ENCODE measurements around the gene BIN1. TPM values are rescaled to one million over a fixed set of nuclear protein-coding genes. Genes with fewer than 3 reads are reported as not detected.

BIN1 gene
- total RNA-seq = 10 to 100 TPM; 32.3 to 57.0 (median 42.9) TPM

- Histone ChIP-seq H3K4me1 (peaks cover 7 to 23% (median 16%) of the 10 kb centered on the region in 4 donors), H3K27ac (peak within 1 kb of the TSS; percentile 79 to 87 (median 84)), H3K36me3 (no peaks in the 10 kb centered on the region), H3K4me3 (peak within 1 kb of the TSS; percentile 73 to 91 (median 80)), H3K27me3 (no peaks in the 10 kb centered on the region), H3K9me3 (no peaks in the 10 kb centered on the region)
- peak in 3 of 4 donors; percentile 44 to 85 (median 71) for TF ChIP-seq POLR2A (IDR thresholded peaks at IDR 0.05)
- peak; percentile 42 to 64 for TF ChIP-seq POLR2AphosphoS5 (IDR thresholded peaks at IDR 0.05)
- TF ChIP-seq EP300 (IDR thresholded peaks at IDR 0.05) = peak in 1 of 4 donors; percentile 8
- TF ChIP-seq CTCF (IDR thresholded peaks at IDR 0.05) = peak in 2 of 6 experiments; percentile 8 to 11
- DNase-seq (peak; percentile 92 to 98), ATAC-seq (ENCODE audit: low FRiP score in 2 of 2) (peak; percentile 90 to 94)
- WGBS, 2 donors = 1 to 3% methylated on average over 5 to 49 of the region's 77 CpGs
Measured at GRCh38 chr2:127106991-127107621, at the start of gene BIN1. Gene BIN1 (minus strand): TSS chr2:127107154. CDS start chr2:127106943, 211 bp downstream.

GRCh38 chr2:127155947-127156346, 49.0 kb upstream of the BIN1 start:
- peaks cover 0 to 2% (median 0%) of the 10 kb centered on the region in 4 donors for H3K4me1 ChIP-seq
- H3K27ac ChIP-seq = no peak overlapping the region
- DNase-seq (no peak), ATAC-seq (ENCODE audit: low FRiP score in 2 of 2) (peak in 1 of 2 donors; percentile 87)
- 27 to 68% methylated on average over 2 of the region's 2 CpGs for WGBS, 2 donors
- H3K4me3 ChIP-seq = no peak overlapping the region
- TF ChIP-seq EP300 (IDR thresholded peaks at IDR 0.05) = no peak
- TF ChIP-seq POLR2A (IDR thresholded peaks at IDR 0.05) = no peak
- no peak for TF ChIP-seq CTCF (IDR thresholded peaks at IDR 0.05)
- TF ChIP-seq POLR2AphosphoS5 (IDR thresholded peaks at IDR 0.05) = no peak
- no peaks in the 10 kb centered on the region for H3K27me3 ChIP-seq
- H3K36me3 ChIP-seq = no peaks in the 10 kb centered on the region
- H3K9me3 ChIP-seq = no peaks in the 10 kb centered on the region

GRCh38 chr2:127155028-127155581, 48.2 kb upstream of the BIN1 start:
- ATAC-seq (ENCODE audit: low FRiP score in 2 of 2) (peak in 1 of 2 donors; percentile 62), DNase-seq (no peak)
- no peak overlapping the region for H3K27ac ChIP-seq
- WGBS, 2 donors = 74 to 85% methylated on average over 7 of the region's 7 CpGs
- H3K36me3 ChIP-seq = no peaks in the 10 kb centered on the region
- TF ChIP-seq EP300 (IDR thresholded peaks at IDR 0.05) (no peak), POLR2AphosphoS5 (IDR thresholded peaks at IDR 0.05) (no peak), CTCF (IDR thresholded peaks at IDR 0.05) (no peak), POLR2A (IDR thresholded peaks at IDR 0.05) (no peak)
- H3K9me3 ChIP-seq = no peaks in the 10 kb centered on the region
- peaks cover 0 to 2% (median 0%) of the 10 kb centered on the region in 4 donors for H3K4me1 ChIP-seq
- H3K27me3 ChIP-seq = no peaks in the 10 kb centered on the region
- no peak overlapping the region for H3K4me3 ChIP-seq

- H3K9me3 ChIP-seq = no peaks in the 10 kb centered on the region
- no peak overlapping the region for H3K27ac ChIP-seq
- no peaks in the 10 kb centered on the region for H3K27me3 ChIP-seq
- H3K36me3 ChIP-seq = no peaks in the 10 kb centered on the region
- H3K4me3 ChIP-seq = no peak overlapping the region
- DNase-seq (no peak), ATAC-seq (ENCODE audit: low FRiP score in 2 of 2) (no peak)
- no peak for TF ChIP-seq CTCF (IDR thresholded peaks at IDR 0.05)
- no peak for TF ChIP-seq EP300 (IDR thresholded peaks at IDR 0.05)
- 85 to 90% methylated on average over 3 to 4 of the region's 4 CpGs for WGBS, 2 donors
- H3K4me1 ChIP-seq = peaks cover 0 to 2% (median 0%) of the 10 kb centered on the region in 4 donors
Measured at GRCh38 chr2:127154396-127154795, 47.4 kb upstream of the BIN1 start.
